ENCODE data around the gene C16orf96.

GRCh38 chr16:4572715-4573114, 16.6 kb downstream of the C16orf96 start:
- TF ChIP-seq CTCF (IDR thresholded peaks at IDR 0.05): no peak
- no peak for TF ChIP-seq POLR2A (IDR thresholded peaks at IDR 0.05)
